B cell (primary cell): Measurements from ENCODE around the gene KAZN. TPM values are rescaled to one million over a fixed set of nuclear protein-coding genes. Genes with fewer than 3 reads are reported as not detected.

Experiments used
- ATAC-seq: fragments of 200-7000 bp; cut with Tn5 transposase; one replicate; pipeline ENCODE4 v1.10.0; 2021; ENCODE audit warnings: low read depth, mild to moderate bottlenecking, moderate number of reproducible peaks, moderate library complexity
- CTCF ChIA-PET: fragments of 350-600 bp; sonication (Branson Sonifier 250); formaldehyde crosslinking; loops from one replicate; lab custom pipeline; 2021; ENCODE audit warnings: antibody characterized with exemption, inconsistent platforms; lab: Charles Lee
- POLR2A ChIA-PET: fragments of 350-600 bp; sonication (Branson Sonifier 250); formaldehyde crosslinking; loops from one replicate; lab custom pipeline; 2021; ENCODE audit warnings: antibody characterized with exemption; lab: Charles Lee
- DNase-seq: peaks from one replicate; pipeline ENCODE4 v3.0.0; 2013
- H2AFZ ChIP-seq: 2 replicates; pipeline ENCODE4 v1.6.1; 2012; ENCODE audit warnings: mild to moderate bottlenecking, low read depth, low read length; ENCODE audit not compliant: insufficient read depth, poor library complexity, severe bottlenecking
- H3K27ac ChIP-seq, 2 donors: 1 replicate in 1 of 2; 2 replicates in 1 of 2; pipeline ENCODE4 v1.5.1; 2012 to 2013; ENCODE audit warnings: low read length in 2 of 2, mild to moderate bottlenecking in 2 of 2, moderate library complexity in 1 of 2
- H3K27me3 ChIP-seq, 4 experiments: fragments of 200-600 bp in 1 of 4; sonication (generic) in 1 of 4; replicated peaks in 1 of 4; 1 replicate in 2 of 4; 2 replicates in 2 of 4; pipeline versions ENCODE4 v1.6.1 to v1.7.0; 2013 to 2016; ENCODE audit warnings: low read length in 3 of 4, mild to moderate bottlenecking in 2 of 4, mixed read lengths in 1 of 4, moderate library complexity in 1 of 4; ENCODE audit not compliant: insufficient read depth in 4 of 4, control insufficient read depth in 3 of 4; ENCODE audit errors: control extremely low read depth in 1 of 4
- H3K36me3 ChIP-seq, 2 experiments: replicated peaks in 1 of 2; 1 replicate in 1 of 2; 2 replicates in 1 of 2; pipeline versions ENCODE4 v1.6.1 to v1.7.1; 2013; ENCODE audit warnings: low read length in 1 of 2; ENCODE audit not compliant: insufficient read depth in 2 of 2, control insufficient read depth in 1 of 2; ENCODE audit errors: control extremely low read depth in 1 of 2, extremely low read depth in 1 of 2
- H3K4me1 ChIP-seq, 2 donors: fragments of 200-600 bp in 1 of 2; sonication (generic) in 1 of 2; 1 replicate in 1 of 2; 2 replicates in 1 of 2; pipeline versions ENCODE4 v1.5.1 to v1.6.1; 2013 to 2017; ENCODE audit warnings: low read length in 2 of 2; ENCODE audit not compliant: control insufficient read depth in 2 of 2, insufficient read depth in 2 of 2
- H3K4me2 ChIP-seq: replicated peaks from 2 replicates; pipeline ENCODE3; 2012; ENCODE audit warnings: mild to moderate bottlenecking, low read depth, low read length; ENCODE audit not compliant: poor library complexity, severe bottlenecking
- H3K4me3 ChIP-seq, 5 experiments: fragments of 200-600 bp in 1 of 5; sonication (generic) in 1 of 5; 1 replicate in 3 of 5; 2 replicates in 2 of 5; pipeline versions ENCODE4 v1.5.1 to v1.7.0; 2011 to 2016; ENCODE audit warnings: low read length in 4 of 5, mild to moderate bottlenecking in 4 of 5, low read depth in 2 of 5, control low read depth in 1 of 5, moderate library complexity in 1 of 5; ENCODE audit not compliant: insufficient read depth in 1 of 5; ENCODE audit errors: control extremely low read depth in 1 of 5, extremely low read depth in 1 of 5
- H3K79me2 ChIP-seq: fragments of 200-600 bp; sonication (generic); one replicate; pipeline ENCODE4 v1.6.0; 2016; ENCODE audit warnings: low read length; ENCODE audit not compliant: control insufficient read depth, insufficient read depth
- H3K9ac ChIP-seq: fragments of 200-600 bp; sonication (generic); 2 replicates; pipeline ENCODE4 v1.6.1; 2017; ENCODE audit warnings: mild to moderate bottlenecking, low read length, moderate library complexity
- H3K9me3 ChIP-seq, 3 donors: one replicate each; pipeline versions ENCODE4 v1.6.1 to v1.7.1; 2013; ENCODE audit warnings: low read length in 2 of 3; ENCODE audit not compliant: control insufficient read depth in 2 of 3, insufficient read depth in 1 of 3; ENCODE audit errors: control extremely low read depth in 1 of 3
- H4K20me1 ChIP-seq: 2 replicates; pipeline ENCODE4 v1.6.0; 2012; ENCODE audit warnings: mild to moderate bottlenecking, low read length; ENCODE audit not compliant: insufficient read depth, control insufficient read depth, poor library complexity, severe bottlenecking
- H3K27ac Mint-ChIP-seq: one replicate; pipeline ENCODE4 v1.8.0; 2021; ENCODE audit warnings: mixed read lengths
- H3K27me3 Mint-ChIP-seq: one replicate; pipeline ENCODE4 v1.8.0; 2021; ENCODE audit warnings: mixed read lengths
- H3K4me1 Mint-ChIP-seq: one replicate; pipeline ENCODE4 v1.8.0; 2021; ENCODE audit warnings: mixed read lengths
- H3K4me3 Mint-ChIP-seq: one replicate; pipeline ENCODE4 v1.8.0; 2021; ENCODE audit warnings: mixed read lengths
- H3K9me3 Mint-ChIP-seq: one replicate; pipeline ENCODE4 v1.8.0; 2022; ENCODE audit warnings: mixed read lengths; ENCODE audit not compliant: insufficient read depth
- EZH2 ChIP-seq: IDR thresholded peaks from 2 replicates; pipeline ENCODE4 v1.6.1; 2012; ENCODE audit warnings: borderline replicate concordance, low read depth, mild to moderate bottlenecking, moderate library complexity, low read length; ENCODE audit not compliant: insufficient read depth, poor library complexity, severe bottlenecking
- WGBS: methylation state at CpG from one replicate; pipeline ENCODE4 v1.1.5; 2013; ENCODE audit warnings: missing lambda C conversion rate; ENCODE audit not compliant: insufficient coverage; 5-methylcytosine and 5-hydroxymethylcytosine counted together
- intact Hi-C: fragments of 100-400 bp; cut with micrococcal nuclease; formaldehyde crosslinking; loops from one replicate; pipeline ENCODE4 v1.10.0; 2022
- polyA plus RNA-seq: library from polyadenylated mRNA; depleted of rRNA; stranded (reverse); fragments of >200 nt; gene quantifications from 2 replicates; pipeline ENCODE4 v1.2.3, GENCODE V29; 2012
- total RNA-seq, 2 donors: library from RNA; stranded (reverse); fragments of 120-200 nt in 1 of 2; gene quantifications; 1 replicate in 1 of 2; 2 replicates in 1 of 2; pipeline versions ENCODE4 v1.2.3 to v1.2.4, GENCODE V29; 2013 to 2022
- TF ChIP-seq, protein P1 (sequence below): fragments of 200-600 bp; IDR thresholded peaks from one replicate; pipeline ENCODE4 v1.8.0; 2022; ENCODE audit warnings: antibody characterized with exemption, mild to moderate bottlenecking

The KAZN gene
- total and polyA plus RNA-seq, 2 donors (not counting 1 experiment from before 2014, with no cell fraction given) = 0.13 to 0.39 TPM

DNA sequence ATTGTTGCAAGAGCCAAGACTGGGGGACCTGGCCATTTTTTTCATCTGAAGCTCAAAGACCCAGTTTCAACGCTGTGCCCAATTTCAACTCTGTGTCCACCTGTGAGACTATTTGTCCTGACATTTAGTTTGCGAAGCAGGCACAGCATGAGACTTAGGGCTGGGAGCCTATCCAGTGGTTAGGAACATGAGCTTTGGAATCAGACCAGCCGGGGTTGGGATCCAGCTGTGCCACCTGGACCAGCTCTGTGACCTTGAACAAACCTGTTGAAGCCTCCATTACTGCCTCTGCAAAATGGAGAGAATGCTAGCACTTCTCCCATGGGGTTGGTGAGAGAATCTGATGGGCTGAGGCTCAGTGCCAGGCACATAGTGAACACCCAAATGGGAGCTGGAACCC, 348.9 kb downstream of the KAZN start:
- DNase-seq (no peak), ATAC-seq (no peak)
- H3K27ac Mint-ChIP-seq = no peak overlapping the region
- no peaks in the 10 kb centered on the region for H3K36me3 ChIP-seq
- TF ChIP-seq EZH2 = no peak
- TF ChIP-seq, protein P1, sequence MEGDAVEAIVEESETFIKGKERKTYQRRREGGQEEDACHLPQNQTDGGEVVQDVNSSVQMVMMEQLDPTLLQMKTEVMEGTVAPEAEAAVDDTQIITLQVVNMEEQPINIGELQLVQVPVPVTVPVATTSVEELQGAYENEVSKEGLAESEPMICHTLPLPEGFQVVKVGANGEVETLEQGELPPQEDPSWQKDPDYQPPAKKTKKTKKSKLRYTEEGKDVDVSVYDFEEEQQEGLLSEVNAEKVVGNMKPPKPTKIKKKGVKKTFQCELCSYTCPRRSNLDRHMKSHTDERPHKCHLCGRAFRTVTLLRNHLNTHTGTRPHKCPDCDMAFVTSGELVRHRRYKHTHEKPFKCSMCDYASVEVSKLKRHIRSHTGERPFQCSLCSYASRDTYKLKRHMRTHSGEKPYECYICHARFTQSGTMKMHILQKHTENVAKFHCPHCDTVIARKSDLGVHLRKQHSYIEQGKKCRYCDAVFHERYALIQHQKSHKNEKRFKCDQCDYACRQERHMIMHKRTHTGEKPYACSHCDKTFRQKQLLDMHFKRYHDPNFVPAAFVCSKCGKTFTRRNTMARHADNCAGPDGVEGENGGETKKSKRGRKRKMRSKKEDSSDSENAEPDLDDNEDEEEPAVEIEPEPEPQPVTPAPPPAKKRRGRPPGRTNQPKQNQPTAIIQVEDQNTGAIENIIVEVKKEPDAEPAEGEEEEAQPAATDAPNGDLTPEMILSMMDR = no peak
- H3K4me1 ChIP-seq = no peaks in the 10 kb centered on the region
- H2AFZ ChIP-seq = no peak overlapping the region
- H3K9me3 Mint-ChIP-seq = no peaks in the 10 kb centered on the region
- no peak overlapping the region for H3K9ac ChIP-seq
- H3K27ac ChIP-seq = no peak overlapping the region
- WGBS = 100% methylated on average over 3 of the region's 3 CpGs
- no peaks in the 10 kb centered on the region for H3K27me3 Mint-ChIP-seq
- H4K20me1 ChIP-seq = no peaks in the 10 kb centered on the region
- ChIA-PET POLR2A (no interaction called here), CTCF (no interaction called here)
- intact Hi-C loops = no loop called here
- no peak overlapping the region for H3K4me3 ChIP-seq
- H3K4me2 ChIP-seq = no peak overlapping the region
- H3K9me3 ChIP-seq = no peaks in the 10 kb centered on the region
- no peak overlapping the region for H3K4me3 Mint-ChIP-seq
- H3K27me3 ChIP-seq = no peaks in the 10 kb centered on the region
- H3K4me1 Mint-ChIP-seq = no peaks in the 10 kb centered on the region
- no peaks in the 10 kb centered on the region for H3K79me2 ChIP-seq

DNA sequence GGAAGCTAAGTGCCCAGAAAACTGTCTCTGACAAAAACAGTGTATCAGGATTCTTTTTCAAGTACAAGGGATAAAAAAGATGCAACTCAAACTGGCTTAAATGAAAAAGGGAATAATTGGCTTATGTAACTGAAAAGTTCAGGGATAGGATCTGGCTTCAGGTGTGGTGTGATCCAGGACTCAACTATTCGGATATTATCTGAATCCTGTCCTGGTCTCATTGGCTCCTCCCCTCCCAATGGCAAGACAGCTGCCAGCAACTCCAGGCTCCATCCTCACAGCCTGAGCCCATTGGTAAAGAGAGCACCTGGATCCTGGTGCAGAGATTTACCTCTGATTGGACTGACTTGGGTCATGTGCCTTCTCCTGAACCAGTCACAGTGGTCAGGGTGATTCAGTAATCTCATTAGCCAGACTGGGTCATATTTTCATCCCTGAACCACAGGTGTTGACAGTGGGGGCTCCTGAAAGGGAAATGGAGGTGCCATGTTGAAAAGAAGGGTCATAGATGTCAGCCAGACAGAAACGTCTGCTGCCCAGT, 349.7 kb downstream of the KAZN start:
- H2AFZ ChIP-seq = no peak overlapping the region
- Mint-ChIP-seq H3K4me1 (no peaks in the 10 kb centered on the region), H3K27me3 (no peaks in the 10 kb centered on the region), H3K27ac (no peak overlapping the region), H3K4me3 (no peak overlapping the region), H3K9me3 (no peaks in the 10 kb centered on the region)
- DNase-seq (no peak), ATAC-seq (no peak)
- H3K36me3 ChIP-seq = no peaks in the 10 kb centered on the region
- ChIA-PET CTCF (no interaction called here), POLR2A (no interaction called here)
- H3K4me3 ChIP-seq = no peak overlapping the region
- H3K9me3 ChIP-seq = peaks cover 0 to 1% (median 0%) of the 10 kb centered on the region in 3 donors
- H4K20me1 ChIP-seq = no peaks in the 10 kb centered on the region
- no peak overlapping the region for H3K9ac ChIP-seq
- TF ChIP-seq, protein P1 = no peak
- TF ChIP-seq EZH2 = no peak
- no peak overlapping the region for H3K4me2 ChIP-seq
- no peak overlapping the region for H3K27ac ChIP-seq
- H3K4me1 ChIP-seq = no peaks in the 10 kb centered on the region
- H3K27me3 ChIP-seq = no peaks in the 10 kb centered on the region
- intact Hi-C loops = no loop called here
- WGBS = 100% methylated on average over 1 of the region's 2 CpGs
- H3K79me2 ChIP-seq = no peaks in the 10 kb centered on the region
